RKO (cell line): ENCODE results near the gene TSC22D1.
"Not testable (repeated sequence)": the region's sequence is repeated elsewhere in the genome, so short reads cannot be mapped to it uniquely, and the experiment has no call there.

ENCODE experiments used
- DNase-seq: peaks from one replicate; pipeline ENCODE4 v3.0.0-alpha.2; 2016; ENCODE audit warnings: low spot score

The TSC22D1 gene

DNA sequence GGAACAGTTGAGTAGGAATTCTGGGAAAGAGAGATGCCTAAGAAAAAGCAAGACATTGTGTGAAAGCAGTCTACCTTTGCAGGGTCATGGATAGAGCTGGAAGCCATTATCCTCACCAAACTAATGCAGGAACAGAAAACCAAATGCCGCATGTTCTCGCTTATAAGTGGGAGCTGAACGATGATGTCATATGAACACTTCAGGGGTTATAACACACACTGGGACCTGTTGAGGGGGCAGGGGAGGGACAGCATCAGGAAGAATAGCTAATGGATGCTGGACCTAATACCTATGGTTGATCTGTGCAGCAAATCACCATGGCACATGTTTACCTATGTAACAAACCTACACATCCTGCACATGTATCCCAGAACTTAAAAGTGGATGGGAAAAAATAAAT, 69.9 kb downstream of the TSC22D1 start:
- no peak for DNase-seq

DNA sequence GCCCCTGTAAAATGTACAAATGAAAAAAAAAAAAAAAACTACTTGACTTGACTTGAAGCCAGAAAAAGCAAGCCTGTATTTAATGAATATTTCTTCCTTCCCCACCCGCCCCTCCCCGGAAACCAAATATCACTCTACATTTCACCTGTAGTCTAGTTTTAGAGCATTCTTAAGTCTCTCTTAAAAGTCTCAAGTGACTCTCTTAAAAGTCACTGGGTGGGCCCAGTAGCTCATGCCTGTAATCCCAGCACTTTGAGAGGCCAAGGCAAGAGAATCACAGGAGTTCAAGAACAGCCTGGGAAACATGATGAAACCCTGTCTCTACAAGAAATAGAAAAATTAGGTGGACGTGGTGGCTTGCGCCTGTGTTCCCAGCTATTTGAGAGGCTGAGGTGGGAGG, 72.0 kb downstream of the TSC22D1 start:
- DNase-seq: no peak

DNA sequence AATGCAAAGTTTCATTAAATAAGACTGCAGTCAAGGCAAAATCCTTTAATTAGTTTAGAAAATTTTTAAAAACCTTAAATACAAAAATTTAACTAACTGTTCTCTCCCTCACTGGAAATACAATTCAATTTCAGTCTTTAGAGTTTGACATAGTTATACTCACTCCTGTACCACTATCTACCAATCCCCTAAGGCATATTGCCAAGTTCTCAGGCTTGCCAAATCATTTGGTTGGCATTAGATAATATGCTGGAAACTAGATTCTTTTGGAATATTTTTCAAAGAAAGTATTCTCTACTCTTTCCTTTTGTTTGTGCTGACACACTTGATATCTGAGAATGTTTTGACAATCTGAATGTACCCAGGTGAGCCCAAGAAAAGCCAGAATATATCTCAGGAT, 77.2 kb downstream of the TSC22D1 start:
- DNase-seq: no peak

GRCh38 chr13:44498502-44498901, 77.6 kb downstream of the TSC22D1 start:
- no peak for DNase-seq

DNA sequence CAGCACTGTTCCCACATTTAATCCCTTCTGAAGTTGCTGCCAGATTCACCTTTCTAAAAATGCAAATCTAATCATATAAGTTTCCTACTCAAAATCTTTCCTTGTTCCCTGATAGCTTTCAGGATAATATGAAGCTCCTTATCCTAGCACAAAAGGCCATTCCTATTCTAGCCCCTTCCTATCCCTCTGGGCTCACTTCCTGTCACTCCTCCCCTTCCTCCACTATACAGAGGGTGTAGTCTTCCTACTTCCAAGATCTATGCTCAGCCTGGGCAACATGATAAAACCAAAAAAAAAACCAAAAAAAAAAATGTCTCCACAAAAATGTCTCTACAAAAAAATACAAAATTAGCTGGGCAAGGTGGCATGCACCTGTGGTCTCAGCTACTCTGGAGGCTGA, 78.3 kb downstream of the TSC22D1 start:
- DNase-seq: no peak

DNA sequence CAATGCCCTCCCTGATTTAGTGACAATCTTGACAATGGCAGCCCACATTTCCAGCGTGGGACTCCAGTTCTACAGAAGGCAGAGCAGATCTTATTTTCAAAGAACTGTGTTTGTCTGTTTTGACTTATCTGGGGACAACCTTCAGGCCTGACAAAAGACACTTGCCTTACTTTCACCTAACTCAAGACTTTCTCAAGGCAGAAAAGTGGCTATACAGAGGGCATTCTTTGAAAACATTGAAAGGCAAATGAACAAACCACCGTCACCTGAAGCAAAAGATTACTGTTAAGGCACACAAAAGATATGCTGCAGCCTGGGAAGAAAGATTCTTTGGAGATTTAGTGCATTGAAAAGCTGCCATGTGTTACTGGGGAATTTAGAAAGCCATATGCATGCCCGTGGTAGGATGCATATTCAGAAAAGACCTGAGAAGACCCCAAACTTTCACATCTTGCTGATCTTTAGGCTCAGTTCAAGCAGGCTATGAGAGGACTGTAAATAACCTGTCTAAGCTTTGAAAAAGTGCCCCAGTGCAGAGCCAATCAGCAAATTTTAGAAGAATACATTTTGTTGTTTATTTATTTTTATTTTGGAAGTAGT, 82.8 kb downstream of the TSC22D1 start:
- DNase-seq: no peak

- DNase-seq: no peak
These were observed 86.4 kb downstream of the TSC22D1 start for GRCh38 chr13:44489751-44490150.

DNA sequence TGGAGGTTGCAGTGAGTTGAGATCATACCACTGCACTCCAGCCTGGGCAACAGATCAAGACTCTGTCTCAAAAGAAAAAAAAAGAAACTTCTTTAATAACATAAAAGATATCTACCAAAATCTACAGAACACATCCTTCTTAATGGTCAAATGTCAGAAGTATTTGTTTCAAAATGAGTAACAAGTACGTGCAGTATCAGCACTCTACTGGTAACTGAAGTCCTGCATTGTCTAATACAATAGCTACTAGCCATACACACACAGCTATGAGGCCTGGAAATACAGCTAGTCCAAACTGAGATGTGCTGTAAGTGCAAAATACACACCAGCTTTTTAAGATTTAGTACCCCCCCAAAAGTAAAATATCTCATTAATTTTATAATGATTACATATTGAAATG, 88.1 kb downstream of the TSC22D1 start:
- no peak for DNase-seq

- DNase-seq: no peak
These were observed 91.5 kb downstream of the TSC22D1 start for GRCh38 chr13:44484562-44485138.

DNA sequence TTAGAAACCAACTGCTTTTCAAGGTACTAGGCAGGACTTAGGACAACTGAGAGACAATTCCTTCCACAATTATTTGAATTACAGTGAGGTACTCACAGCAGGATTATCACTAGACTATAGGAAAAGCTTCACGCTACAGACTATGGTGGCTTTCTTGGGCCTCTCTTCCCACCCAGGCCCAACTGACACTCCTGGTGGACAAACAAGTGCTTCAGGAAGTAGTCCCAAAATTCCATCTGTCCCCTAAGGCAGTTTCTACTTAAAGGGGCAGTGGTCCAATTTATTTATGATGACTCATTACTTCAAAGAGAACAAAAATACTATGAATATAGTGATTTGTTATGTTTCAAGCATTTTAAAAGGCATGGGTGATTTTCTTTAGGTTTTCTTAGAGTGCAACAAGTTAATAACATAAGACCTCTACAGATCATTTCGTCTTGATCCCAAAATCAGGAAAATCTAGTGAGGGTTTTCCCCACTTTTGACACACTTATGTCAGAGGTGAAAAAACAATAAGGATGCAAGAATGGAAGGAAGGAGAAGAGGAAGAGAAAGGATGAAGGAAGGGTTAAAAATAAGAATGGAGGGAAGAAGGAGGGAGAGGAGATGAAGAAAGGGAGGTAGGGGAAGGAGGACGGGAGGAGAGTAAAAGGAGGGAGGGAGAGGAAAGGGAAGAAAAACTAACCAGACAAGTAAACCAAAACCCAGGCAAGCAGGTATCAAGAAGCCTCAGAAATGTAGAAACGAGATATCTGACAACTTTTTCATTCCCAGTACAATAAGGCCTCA, 101.8 kb downstream of the TSC22D1 start:
- DNase-seq: peak; percentile 50

GRCh38 chr13:44471686-44472085, 104.4 kb downstream of the TSC22D1 start:
- peak; percentile 14 for DNase-seq

GRCh38 chr13:44470638-44471562, 105.2 kb downstream of the TSC22D1 start:
- peak; percentile 51 for DNase-seq

DNA sequence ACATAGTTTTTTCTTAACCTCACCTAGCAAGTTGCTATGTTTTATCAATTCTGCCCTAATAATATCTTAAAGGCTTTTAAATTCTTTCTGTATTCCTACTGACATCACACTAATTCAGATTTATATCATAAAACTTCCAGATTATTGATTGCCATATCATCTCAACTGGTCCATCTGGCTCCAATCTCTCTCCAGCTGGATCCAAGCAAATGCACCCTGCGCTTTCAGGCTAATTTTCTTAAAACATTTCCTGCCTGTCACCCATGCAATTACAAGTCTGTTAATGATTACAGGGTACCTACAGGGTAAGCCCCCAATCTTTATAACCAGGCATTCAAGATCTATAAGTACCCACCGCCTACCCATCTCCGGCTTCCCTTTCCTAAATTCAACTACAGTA, 107.3 kb downstream of the TSC22D1 start:
- DNase-seq: no peak

DNA sequence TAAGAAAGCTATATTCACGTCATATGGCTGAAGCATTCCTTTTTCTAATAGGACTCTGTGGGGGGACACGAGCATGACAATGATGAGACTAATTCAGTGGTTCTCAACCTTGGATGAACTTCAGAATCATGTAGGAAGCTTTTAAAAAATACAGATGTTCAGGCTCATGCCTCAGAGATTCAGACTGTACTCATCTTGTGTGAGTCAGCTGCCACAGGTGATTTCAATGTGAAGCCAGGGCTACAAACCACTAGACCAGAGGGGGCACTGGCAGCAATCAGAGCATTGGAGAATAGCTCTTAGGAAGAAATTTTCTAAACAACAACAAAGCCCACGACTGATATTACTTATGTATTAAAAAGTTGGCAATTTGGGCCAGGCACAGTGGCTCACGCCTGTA, 110.8 kb downstream of the TSC22D1 start:
- peak; percentile 45 for DNase-seq

DNA sequence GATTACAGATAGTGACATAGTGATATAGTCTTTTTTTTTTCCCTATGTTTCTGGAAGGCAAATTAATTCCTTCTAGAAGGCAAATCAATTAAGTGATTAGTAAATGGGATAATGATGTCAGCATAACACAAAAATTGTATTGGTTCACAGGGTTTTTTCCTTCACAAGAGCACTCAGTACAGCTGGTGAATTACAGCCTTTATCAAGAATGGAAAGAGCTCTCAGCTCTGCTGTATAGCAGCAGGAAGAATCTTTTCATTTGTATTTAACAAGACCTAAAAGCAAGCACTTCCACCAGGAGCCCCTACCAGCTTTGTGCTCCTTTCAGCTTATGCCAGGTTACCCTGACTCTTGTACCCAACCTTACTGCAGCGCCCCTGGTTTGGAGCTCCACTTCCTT, 111.7 kb downstream of the TSC22D1 start:
- no peak for DNase-seq

DNA sequence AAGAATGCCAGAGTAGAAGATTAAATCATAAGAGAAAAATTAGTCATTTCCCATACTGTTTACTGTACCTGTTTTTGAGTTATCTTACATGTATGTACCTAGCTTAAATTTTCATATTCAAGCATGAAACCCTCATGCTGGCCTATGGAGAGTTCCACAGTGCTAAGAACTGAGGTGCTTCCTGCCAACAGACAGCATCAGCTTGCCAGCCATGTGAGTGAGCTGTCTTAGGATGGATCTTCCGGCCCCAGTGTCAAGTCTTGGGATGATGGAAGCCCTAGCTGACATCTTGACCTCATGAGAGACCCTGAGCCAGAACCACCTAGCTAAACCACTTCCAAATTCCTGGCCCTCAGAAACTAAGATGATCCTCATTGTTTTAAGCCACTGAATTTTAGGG, 112.4 kb downstream of the TSC22D1 start:
- no peak for DNase-seq

GRCh38 chr13:44459674-44460073, 116.5 kb downstream of the TSC22D1 start:
- no peak for DNase-seq

DNA sequence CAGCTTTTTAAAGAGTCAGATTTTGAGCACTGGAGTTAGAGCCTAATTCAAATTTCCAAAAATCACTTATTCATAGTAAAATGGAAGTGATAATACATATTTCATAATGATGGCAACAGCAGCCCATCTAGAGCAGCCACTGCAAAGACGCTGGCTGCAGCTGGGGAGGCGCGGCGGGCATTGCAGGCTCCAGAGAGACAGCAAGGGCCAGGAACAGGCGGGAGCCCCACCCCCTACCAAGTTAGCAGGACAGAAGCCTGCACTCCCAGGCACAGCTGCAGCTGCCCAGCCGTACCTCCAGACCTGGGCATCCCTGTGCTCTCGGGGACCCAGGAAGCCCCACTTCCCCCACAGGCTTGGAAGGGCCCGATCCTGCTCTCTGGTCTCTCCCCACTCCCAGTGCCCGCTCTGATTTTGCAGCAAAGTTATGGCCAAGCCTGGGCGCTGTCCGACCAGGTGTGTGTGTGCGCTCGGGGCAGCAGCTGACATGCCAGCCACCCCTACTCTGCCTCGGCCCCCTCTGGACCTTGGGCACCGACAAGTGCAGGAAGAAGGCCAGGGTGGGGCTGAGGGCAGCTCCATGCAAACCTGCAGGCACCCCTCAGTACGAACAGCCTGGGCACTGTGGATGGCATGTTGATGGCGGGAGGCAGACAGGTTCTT, 117.7 kb downstream of the TSC22D1 start:
- no peak for DNase-seq

GRCh38 chr13:44456212-44456611, 119.9 kb downstream of the TSC22D1 start:
- DNase-seq: not testable (repeated sequence)

DNA sequence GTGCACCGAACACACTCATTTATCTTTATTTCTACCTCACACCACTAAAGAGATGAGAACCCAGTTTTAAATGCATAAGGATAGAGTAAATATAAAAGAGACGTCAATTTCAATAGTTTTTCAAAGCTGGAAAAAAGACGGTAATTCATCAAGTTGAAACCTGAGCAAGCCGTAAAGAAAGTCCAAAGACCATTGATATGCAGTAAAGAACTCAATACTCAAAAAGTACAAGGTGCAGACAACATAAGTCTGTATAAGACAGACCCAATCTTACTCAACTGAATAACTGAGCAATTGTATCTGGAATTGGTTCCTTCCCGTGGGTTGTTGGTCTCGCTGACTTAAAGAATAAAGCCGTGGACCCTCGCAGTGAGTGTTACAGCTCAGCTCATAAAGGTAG, 120.4 kb downstream of the TSC22D1 start:
- no peak for DNase-seq

- DNase-seq: no peak
These were observed 122.2 kb downstream of the TSC22D1 start for GRCh38 chr13:44453881-44454280.

DNA sequence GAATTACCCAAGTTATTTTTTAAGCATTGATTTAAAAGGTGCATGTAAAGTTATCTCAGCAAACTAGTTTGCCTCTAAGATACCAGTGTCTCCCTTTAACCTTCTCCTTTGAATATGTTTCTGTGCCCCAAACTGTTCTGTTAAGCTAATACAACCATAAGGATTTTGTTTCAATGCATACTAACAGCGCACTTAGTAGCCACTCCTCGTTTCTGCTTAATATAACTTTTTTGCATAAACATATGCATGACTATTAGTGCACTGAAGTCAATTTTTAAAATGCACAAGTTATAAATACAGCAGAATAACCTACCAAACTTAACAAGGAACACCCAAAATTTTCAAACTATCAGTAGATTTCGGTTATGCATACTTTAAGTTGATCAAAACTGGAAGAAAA, 123.1 kb downstream of the TSC22D1 start:
- no peak for DNase-seq
